CD8-positive, alpha-beta memory T cell (primary cell): ENCODE measurements around the gene RAB18. TPM values are rescaled to one million over a fixed set of nuclear protein-coding genes. Genes with fewer than 3 reads are reported as not detected.

Experiments used
- CTCF ChIA-PET: fragments of 350-600 bp; sonication (Branson Sonifier 250); formaldehyde crosslinking; loops from one replicate; lab custom pipeline; 2021; ENCODE audit warnings: antibody characterized with exemption; lab: Charles Lee
- POLR2A ChIA-PET: fragments of 350-600 bp; sonication (Branson Sonifier 250); formaldehyde crosslinking; loops from one replicate; lab custom pipeline; 2021; ENCODE audit warnings: antibody characterized with exemption; lab: Charles Lee
- DNase-seq, 5 donors: peaks; one replicate each; pipeline versions ENCODE4 v3.0.0 to v3.0.0-alpha.2; 2020 to 2022; ENCODE audit warnings: mixed read lengths in 1 of 5
- H3K27ac ChIP-seq: one replicate; pipeline ENCODE4 v1.7.0; 2013; ENCODE audit warnings: low read depth, mild to moderate bottlenecking, low read length, moderate library complexity
- H3K27me3 ChIP-seq: 2 replicates; pipeline ENCODE4 v1.7.0; 2013; ENCODE audit warnings: low read length, mild to moderate bottlenecking; ENCODE audit not compliant: insufficient read depth, poor library complexity, severe bottlenecking
- H3K36me3 ChIP-seq: 2 replicates; pipeline ENCODE4 v1.7.0; 2013; ENCODE audit warnings: mild to moderate bottlenecking, low read length, moderate library complexity; ENCODE audit not compliant: insufficient read depth
- H3K4me1 ChIP-seq: 2 replicates; pipeline ENCODE4 v1.7.0; 2013; ENCODE audit warnings: mild to moderate bottlenecking, low read length, moderate library complexity; ENCODE audit not compliant: insufficient read depth
- H3K4me3 ChIP-seq: 2 replicates; pipeline ENCODE4 v1.7.0; 2013; ENCODE audit warnings: mild to moderate bottlenecking, low read length
- H3K9me3 ChIP-seq: 2 replicates; pipeline ENCODE4 v1.7.0; 2013; ENCODE audit warnings: mild to moderate bottlenecking, low read length
- H3K27ac Mint-ChIP-seq, 8 donors: one replicate each; pipeline ENCODE4 v1.8.0; 2020 to 2021; ENCODE audit warnings: mixed read lengths in 8 of 8, mild to moderate bottlenecking in 6 of 8, inconsistent platforms in 3 of 8, moderate library complexity in 3 of 8
- H3K27me3 Mint-ChIP-seq, 2 donors: one replicate each; pipeline ENCODE4 v1.8.0; 2020 to 2021; ENCODE audit warnings: mixed read lengths in 2 of 2, mild to moderate bottlenecking in 1 of 2, moderate library complexity in 1 of 2
- H3K36me3 Mint-ChIP-seq, 3 donors: one replicate each; pipeline ENCODE4 v1.8.0; 2020 to 2021; ENCODE audit warnings: mixed read lengths in 3 of 3, inconsistent platforms in 1 of 3, mild to moderate bottlenecking in 1 of 3
- H3K4me1 Mint-ChIP-seq, 3 donors: one replicate each; pipeline ENCODE4 v1.8.0; 2020 to 2021; ENCODE audit warnings: mixed read lengths in 3 of 3, inconsistent platforms in 1 of 3, mild to moderate bottlenecking in 1 of 3
- H3K4me3 Mint-ChIP-seq, 7 donors: one replicate each; pipeline ENCODE4 v1.8.0; 2020 to 2021; ENCODE audit warnings: mixed read lengths in 7 of 7, mild to moderate bottlenecking in 6 of 7, moderate library complexity in 4 of 7, inconsistent platforms in 2 of 7
- H3K9me3 Mint-ChIP-seq, 5 donors: one replicate each; pipeline ENCODE4 v1.8.0; 2020 to 2022; ENCODE audit warnings: mixed read lengths in 5 of 5, mild to moderate bottlenecking in 3 of 5, moderate library complexity in 2 of 5, inconsistent platforms in 1 of 5
- polyA plus RNA-seq: library from polyadenylated mRNA; unstranded; fragments of 300-500 nt; fragmentation: Illumina TruSeq; gene quantifications from one replicate; pipeline ENCODE4 v1.2.3, GENCODE V29; 2021
- total RNA-seq, 2 experiments: library from RNA; stranded (reverse); gene quantifications; one replicate each; pipeline ENCODE4 v1.2.3, GENCODE V29; 2021

RAB18 gene
- total and polyA plus RNA-seq, 3 experiments from 2014 or later: 68.2 to 123 (median 71.1) TPM

DNA sequence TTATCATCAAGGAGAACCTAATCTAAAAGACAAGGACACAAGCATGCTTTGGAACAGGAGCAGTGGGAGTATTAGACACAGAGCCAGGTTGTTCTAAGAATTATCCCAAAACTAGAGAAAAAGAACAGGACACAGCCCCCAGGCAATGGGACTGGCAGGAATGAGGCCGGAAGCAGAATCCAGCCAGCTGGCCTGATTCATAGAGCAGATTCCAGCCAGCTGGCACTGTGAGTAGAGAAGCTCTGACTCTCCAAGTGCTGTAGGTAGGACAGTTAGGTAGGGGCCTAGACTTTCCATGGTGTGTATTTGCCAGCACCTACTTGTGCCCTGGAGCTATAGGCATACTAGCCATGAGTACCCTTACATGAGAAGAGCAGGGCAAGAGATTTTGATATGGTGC is 13.3 kb upstream of the RAB18 start:
- Histone ChIP-seq H3K36me3 (no peaks in the 10 kb centered on the region), H3K4me1 (no peaks in the 10 kb centered on the region), H3K27ac (no peak overlapping the region), H3K4me3 (no peak overlapping the region), H3K27me3 (no peaks in the 10 kb centered on the region), H3K9me3 (no peaks in the 10 kb centered on the region)
- H3K27ac Mint-ChIP-seq: no peak overlapping the region
- H3K4me3 Mint-ChIP-seq: no peak overlapping the region
- ChIA-PET CTCF (no interaction called here), POLR2A (no interaction called here)
- no peaks in the 10 kb centered on the region for H3K4me1 Mint-ChIP-seq
- no peak for DNase-seq
- H3K27me3 Mint-ChIP-seq: peaks cover 38 to 73% of the 10 kb centered on the region in 2 donors
- peaks cover 2 to 17% (median 3%) of the 10 kb centered on the region in 3 donors for H3K36me3 Mint-ChIP-seq
- H3K9me3 Mint-ChIP-seq: peaks cover 7 to 21% (median 17%) of the 10 kb centered on the region in 5 donors

DNA sequence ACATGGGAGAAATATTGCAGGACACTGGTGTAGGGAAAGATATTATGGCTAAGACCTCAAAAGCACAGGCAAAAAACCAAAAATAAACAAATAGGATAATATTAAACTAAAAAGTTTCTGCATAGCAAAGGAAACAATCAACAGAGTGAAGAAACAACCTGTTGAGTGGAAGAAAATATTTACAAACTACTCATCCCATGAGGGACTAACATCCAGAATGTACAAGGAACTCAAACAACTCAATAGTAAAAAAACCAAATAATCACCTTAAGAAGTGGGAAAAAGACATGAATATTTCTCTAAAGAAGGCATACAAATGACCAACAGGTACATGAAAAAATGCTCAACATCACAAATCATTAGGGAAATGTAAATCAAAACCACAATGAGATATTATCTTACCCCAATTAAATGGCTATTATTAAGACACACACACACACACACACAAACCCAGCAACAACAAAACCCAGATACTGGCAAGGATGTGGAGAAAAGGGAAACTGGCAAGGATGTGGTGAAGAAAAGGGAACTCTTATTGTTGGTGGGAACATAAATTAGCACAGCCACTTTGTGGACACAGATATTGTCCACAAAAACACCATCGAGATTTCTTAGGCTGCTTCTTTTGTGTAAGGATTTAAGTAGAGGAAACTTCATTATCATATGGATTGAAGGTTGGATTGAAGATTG is 9.8 kb upstream of the RAB18 start:
- Mint-ChIP-seq H3K9me3 (peaks cover 7 to 15% (median 11%) of the 10 kb centered on the region in 5 donors), H3K27ac (no peak overlapping the region), H3K27me3 (peaks cover 20 to 50% of the 10 kb centered on the region in 2 donors), H3K4me3 (no peak overlapping the region), H3K36me3 (peaks cover 0 to 17% (median 0%) of the 10 kb centered on the region in 3 donors), H3K4me1 (no peaks in the 10 kb centered on the region)
- CTCF ChIA-PET: interaction anchor here (1.0 kb wide), 1 partner anchor 10 kb away, joined by 3 read pairs; the partner anchor contains the start of gene RAB18
- H3K4me1 ChIP-seq: no peaks in the 10 kb centered on the region
- no peak overlapping the region for H3K27ac ChIP-seq
- DNase-seq: no peak
- no peaks in the 10 kb centered on the region for H3K9me3 ChIP-seq
- POLR2A ChIA-PET: no interaction called here
- H3K36me3 ChIP-seq: no peaks in the 10 kb centered on the region
- H3K4me3 ChIP-seq: no peak overlapping the region
- no peaks in the 10 kb centered on the region for H3K27me3 ChIP-seq

DNA sequence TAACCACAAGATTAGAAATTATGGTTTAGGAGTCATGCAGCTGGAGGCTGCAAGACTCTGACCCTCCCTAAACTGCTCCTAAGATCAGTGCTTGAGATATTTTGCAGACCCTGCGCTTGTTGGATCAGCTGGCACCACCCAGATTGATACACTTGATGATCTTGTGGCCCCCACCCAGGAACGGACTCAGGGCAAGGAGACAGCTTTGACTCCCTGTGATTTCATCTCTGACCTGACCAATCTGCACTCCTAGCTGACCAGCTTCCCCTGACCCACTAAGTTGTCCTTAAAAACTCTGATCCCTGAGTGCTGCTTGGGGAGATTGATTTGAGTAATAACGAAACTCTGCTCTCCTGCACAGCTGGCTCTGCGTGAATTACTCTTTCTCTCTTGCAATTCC is 8.0 kb upstream of the RAB18 start:
- H3K4me1 ChIP-seq: no peaks in the 10 kb centered on the region
- ChIA-PET POLR2A (no interaction called here), CTCF (no interaction called here)
- H3K4me3 Mint-ChIP-seq: no peak overlapping the region
- no peak overlapping the region for H3K27ac ChIP-seq
- no peak overlapping the region for H3K27ac Mint-ChIP-seq
- H3K4me1 Mint-ChIP-seq: no peaks in the 10 kb centered on the region
- H3K36me3 ChIP-seq: no peaks in the 10 kb centered on the region
- H3K9me3 Mint-ChIP-seq: peaks cover 3 to 7% (median 4%) of the 10 kb centered on the region in 5 donors
- peaks cover 13 to 34% of the 10 kb centered on the region in 2 donors for H3K27me3 Mint-ChIP-seq
- peaks cover 0 to 7% (median 0%) of the 10 kb centered on the region in 3 donors for H3K36me3 Mint-ChIP-seq
- H3K4me3 ChIP-seq: no peak overlapping the region
- no peaks in the 10 kb centered on the region for H3K9me3 ChIP-seq
- DNase-seq: no peak
- no peaks in the 10 kb centered on the region for H3K27me3 ChIP-seq

DNA sequence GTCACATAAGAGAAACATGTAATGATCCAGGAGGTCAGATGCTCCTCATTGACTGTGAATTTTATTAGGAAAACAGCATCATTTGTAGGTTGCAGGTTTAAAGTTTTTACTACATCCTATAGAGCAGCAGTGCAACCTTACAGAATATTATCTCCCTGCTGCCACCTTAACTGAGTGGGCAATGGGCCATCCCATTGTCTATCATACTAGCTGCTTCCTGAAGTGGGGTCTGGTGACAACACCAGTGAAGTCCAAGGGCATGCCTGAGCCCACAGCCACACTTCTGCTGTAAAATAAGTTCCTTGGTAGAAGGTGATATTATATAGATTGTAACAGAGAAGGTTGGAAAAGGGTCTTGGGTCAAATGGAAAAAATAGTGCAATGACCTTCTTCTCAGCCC is 4.0 kb upstream of the RAB18 start:
- peak overlapping the region in 1 of 8 donors; percentile 32 for H3K27ac Mint-ChIP-seq
- Histone ChIP-seq H3K27me3 (no peaks in the 10 kb centered on the region), H3K4me3 (no peak overlapping the region), H3K4me1 (peaks cover 9% of the 10 kb centered on the region), H3K36me3 (no peaks in the 10 kb centered on the region), H3K9me3 (no peaks in the 10 kb centered on the region), H3K27ac (no peak overlapping the region)
- peaks cover 0 to 11% (median 0%) of the 10 kb centered on the region in 3 donors for H3K36me3 Mint-ChIP-seq
- POLR2A ChIA-PET: no interaction called here
- DNase-seq: no peak
- H3K4me3 Mint-ChIP-seq: no peak overlapping the region
- peaks cover 9 to 10% of the 10 kb centered on the region in 2 donors for H3K27me3 Mint-ChIP-seq
- CTCF ChIA-PET: no interaction called here
- H3K9me3 Mint-ChIP-seq: peaks cover 0 to 2% (median 0%) of the 10 kb centered on the region in 5 donors
- peaks cover 13 to 19% (median 19%) of the 10 kb centered on the region in 3 donors for H3K4me1 Mint-ChIP-seq

DNA sequence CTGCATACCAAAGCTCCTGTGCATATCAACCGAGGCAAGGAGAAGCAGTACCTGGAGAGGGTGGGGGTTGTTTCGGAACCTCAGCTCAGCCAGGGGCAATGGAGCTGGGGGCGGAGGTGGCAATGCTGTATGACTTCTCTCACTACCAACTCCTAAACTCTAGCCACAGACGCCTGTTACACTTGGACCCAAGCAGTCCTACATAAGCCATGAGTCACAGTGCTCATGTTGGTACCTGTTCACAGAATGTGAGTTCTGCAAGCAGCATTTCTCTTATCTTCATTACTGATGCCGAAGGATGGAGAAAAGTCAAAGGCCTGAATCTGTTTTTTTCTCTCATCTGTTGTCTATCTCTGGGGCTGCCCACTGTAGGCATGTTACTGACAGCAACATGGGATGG is 3.2 kb upstream of the RAB18 start:
- Mint-ChIP-seq H3K27ac (peak overlapping the region in 1 of 8 donors; percentile 51), H3K27me3 (peaks cover 8 to 9% of the 10 kb centered on the region in 2 donors), H3K36me3 (peaks cover 0 to 13% (median 0%) of the 10 kb centered on the region in 3 donors), H3K4me1 (peaks cover 18 to 25% (median 25%) of the 10 kb centered on the region in 3 donors), H3K9me3 (peaks cover 0 to 2% (median 0%) of the 10 kb centered on the region in 5 donors), H3K4me3 (no peak overlapping the region)
- Histone ChIP-seq H3K36me3 (no peaks in the 10 kb centered on the region), H3K9me3 (no peaks in the 10 kb centered on the region), H3K27ac (no peak overlapping the region), H3K4me3 (no peak overlapping the region), H3K27me3 (no peaks in the 10 kb centered on the region), H3K4me1 (peaks cover 14% of the 10 kb centered on the region)
- CTCF ChIA-PET: no interaction called here
- POLR2A ChIA-PET: no interaction called here
- no peak for DNase-seq

DNA sequence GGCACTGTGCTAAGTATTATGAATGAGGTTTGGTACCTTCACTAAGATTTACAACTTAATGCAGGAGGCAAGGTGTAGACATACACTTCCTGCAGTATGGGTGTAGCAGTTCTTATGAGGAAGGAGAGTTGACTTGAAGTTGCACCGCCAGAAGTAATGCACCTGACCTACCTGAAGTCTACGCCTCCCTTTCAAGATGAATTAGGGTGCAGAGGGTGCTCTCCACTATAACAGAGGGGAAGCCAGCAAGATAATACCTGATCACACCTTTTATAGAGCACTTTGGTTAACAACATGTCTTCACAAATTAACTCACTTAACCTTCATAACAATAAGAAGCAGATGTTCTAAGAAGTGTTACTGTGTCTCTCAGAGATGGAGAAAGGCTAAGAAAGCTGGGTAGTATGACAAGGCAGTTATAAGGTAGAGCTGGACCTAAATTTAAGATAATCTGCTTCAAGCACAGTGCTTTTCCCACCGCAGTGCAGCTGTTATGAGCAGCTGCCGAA is 552 bp upstream of the RAB18 start:
- no peaks in the 10 kb centered on the region for H3K27me3 ChIP-seq
- no peak for DNase-seq
- Mint-ChIP-seq H3K4me3 (peak overlapping the region; percentile 95 to 100 (median 99)), H3K4me1 (peaks cover 42 to 51% (median 50%) of the 10 kb centered on the region in 3 donors), H3K27me3 (peaks cover under 1 to 8% of the 10 kb centered on the region in 2 donors), H3K27ac (peak overlapping the region; percentile 97 to 99 (median 99)), H3K36me3 (peaks cover 0 to 27% (median 0%) of the 10 kb centered on the region in 3 donors), H3K9me3 (peaks cover 0 to 2% (median 0%) of the 10 kb centered on the region in 5 donors)
- peaks cover 31% of the 10 kb centered on the region for H3K4me1 ChIP-seq
- CTCF ChIA-PET: interaction anchor here (1.4 to 2.5 kb wide), 7 partner anchors 10 to 1029 kb away, joined by 3 to 12 read pairs (median 4); partner anchors contain the start of gene WAC
- peak overlapping the region; percentile 66 for H3K4me3 ChIP-seq
- peak overlapping the region; percentile 57 for H3K27ac ChIP-seq
- no peaks in the 10 kb centered on the region for H3K9me3 ChIP-seq
- POLR2A ChIA-PET: interaction anchor here (0.5 to 1.6 kb wide), 10 partner anchors 10 to 1029 kb away, joined by 3 to 12 read pairs (median 4); partner anchors contain the start of genes MASTL, WAC and YME1L1
- H3K36me3 ChIP-seq: no peaks in the 10 kb centered on the region

DNA sequence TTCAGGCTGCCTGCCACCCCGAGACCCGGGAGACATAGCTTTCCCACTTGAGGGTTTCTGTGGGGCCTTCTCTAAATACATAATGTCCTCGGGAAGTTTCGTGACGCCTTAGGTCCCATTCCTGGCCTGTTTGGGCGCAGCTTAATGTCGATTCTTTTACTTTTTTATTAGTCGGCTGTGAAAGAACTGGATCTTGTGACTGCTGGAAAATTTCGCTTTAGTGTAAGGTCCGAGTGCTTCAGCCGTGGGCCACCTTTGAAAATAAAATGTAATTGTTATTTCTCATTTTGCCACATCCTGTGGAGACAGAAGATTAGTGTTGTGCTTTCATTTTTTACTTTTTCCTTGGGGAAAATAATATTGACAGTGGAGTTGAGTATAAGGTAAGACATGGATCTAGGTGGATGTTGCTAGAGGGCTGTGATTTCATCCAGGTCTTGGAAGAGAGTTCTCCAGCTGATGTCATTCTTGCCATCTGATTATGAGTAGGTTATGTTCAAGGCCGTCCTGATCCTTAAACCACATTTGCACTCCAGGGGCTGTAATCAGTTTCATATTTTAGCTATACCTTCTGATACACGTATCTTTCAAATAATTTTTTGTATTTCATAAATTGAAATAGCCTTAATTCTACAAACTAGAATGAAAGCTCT is 830 bp downstream of the RAB18 start:
- POLR2A ChIA-PET: interaction anchor here (0.8 to 1.6 kb wide), 8 partner anchors 9 to 1028 kb away, joined by 3 to 12 read pairs (median 4); partner anchors contain the start of genes ACBD5, MASTL, WAC and YME1L1
- H3K9me3 ChIP-seq: no peaks in the 10 kb centered on the region
- H3K36me3 ChIP-seq: no peaks in the 10 kb centered on the region
- Mint-ChIP-seq H3K36me3 (peaks cover 0 to 39% (median 1%) of the 10 kb centered on the region in 3 donors), H3K27ac (peak overlapping the region; percentile 97 to 99 (median 99)), H3K9me3 (peaks cover 0 to 2% (median 0%) of the 10 kb centered on the region in 5 donors), H3K4me3 (peak overlapping the region; percentile 95 to 100 (median 99)), H3K27me3 (peaks cover 0 to 4% of the 10 kb centered on the region in 2 donors), H3K4me1 (peaks cover 53 to 65% (median 64%) of the 10 kb centered on the region in 3 donors)
- CTCF ChIA-PET: interaction anchor here (0.9 to 2.5 kb wide), 8 partner anchors 11 to 1028 kb away, joined by 3 to 12 read pairs (median 4); partner anchors contain the start of gene WAC
- H3K27me3 ChIP-seq: no peaks in the 10 kb centered on the region
- peak overlapping the region; percentile 90 for H3K27ac ChIP-seq
- peak overlapping the region; percentile 66 for H3K4me3 ChIP-seq
- no peak for DNase-seq
- H3K4me1 ChIP-seq: peaks cover 41% of the 10 kb centered on the region
